Measurements from ENCODE around the gene SLC5A10.
"Not testable (repeated sequence)": the region's sequence is repeated elsewhere in the genome, so short reads cannot be mapped to it uniquely, and the experiment has no call there.

The SLC5A10 gene

DNA sequence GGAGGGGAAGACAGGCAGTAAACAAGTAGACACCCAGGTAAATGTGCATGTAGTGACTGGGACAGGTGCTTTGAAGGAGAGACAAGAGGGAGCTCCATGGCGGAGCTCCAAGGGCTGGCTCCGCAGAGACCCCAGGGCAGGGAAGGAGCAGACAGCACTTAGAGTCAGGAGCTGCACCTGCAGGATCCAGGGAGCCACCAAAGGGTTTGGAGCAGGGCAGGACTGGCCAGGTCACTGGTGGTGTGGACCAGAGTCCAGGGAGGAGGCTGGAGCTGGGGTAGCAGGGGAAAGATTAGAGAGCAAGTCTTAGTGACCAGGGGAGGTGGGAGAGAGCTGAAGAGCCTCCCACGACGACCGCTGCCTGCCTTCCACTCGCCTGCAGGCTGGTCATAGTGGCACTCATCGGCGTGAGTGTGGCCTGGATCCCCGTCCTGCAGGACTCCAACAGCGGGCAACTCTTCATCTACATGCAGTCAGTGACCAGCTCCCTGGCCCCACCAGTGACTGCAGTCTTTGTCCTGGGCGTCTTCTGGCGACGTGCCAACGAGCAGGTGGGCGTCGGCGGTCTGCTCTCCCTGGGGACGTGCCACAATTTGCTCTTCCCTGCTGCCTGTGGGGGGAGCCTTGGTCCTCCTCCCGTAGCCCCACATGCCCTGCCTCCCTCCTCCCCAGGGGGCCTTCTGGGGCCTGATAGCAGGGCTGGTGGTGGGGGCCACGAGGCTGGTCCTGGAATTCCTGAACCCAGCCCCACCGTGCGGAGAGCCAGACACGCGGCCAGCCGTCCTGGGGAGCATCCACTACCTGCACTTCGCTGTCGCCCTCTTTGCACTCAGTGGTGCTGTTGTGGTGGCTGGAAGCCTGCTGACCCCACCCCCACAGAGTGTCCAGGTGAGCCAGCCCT, 67.3 kb downstream of the SLC5A10 start:
- no peak for DNase-seq (ENCODE audit: low read depth)

DNA sequence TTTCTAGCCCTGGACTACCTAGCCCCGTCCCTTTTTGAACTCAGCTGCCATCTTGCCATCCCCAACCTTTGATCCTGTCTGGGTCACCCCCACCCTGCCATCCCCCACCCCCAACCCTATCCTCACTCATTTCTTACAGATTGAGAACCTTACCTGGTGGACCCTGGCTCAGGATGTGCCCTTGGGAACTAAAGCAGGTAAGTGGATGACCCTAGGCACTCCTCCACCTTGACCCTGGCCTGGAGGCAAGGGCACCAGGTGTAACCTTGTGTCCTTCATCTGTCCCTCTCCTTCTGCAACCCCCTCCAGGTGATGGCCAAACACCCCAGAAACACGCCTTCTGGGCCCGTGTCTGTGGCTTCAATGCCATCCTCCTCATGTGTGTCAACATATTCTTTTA, 68.1 kb downstream of the SLC5A10 start:
- DNase-seq (ENCODE audit: low read depth): no peak

DNA sequence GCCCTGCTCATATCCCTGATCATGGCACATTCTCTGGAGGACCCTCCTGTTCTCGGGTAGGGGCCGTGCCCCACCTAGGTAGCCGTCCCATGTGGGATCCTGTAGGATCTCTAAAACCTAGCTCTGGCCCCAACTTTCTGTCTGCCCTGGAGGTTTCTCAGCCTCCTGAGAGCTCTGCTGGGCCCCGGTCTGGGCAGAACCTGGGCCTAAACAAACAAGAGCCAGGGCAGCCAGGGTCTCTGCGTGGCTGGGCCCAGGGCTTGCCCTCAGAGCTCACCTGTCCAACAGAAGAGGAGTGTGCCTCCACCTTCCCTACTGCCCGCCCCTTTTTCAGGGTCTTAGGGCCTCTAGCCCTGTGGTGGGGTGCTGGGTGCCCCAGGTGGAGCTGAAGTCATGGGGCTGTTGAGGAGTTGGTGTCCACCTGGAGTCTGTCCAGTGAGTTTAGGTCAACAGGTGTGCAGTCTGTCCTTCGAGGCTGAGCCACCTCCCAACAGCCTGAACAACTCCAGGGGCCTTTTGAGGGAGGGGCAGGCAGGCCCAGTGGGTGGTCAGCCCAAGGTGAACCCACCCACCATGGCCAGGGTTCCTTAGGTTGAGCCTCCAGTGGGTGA, 69.2 kb downstream of the SLC5A10 start:
- not testable (repeated sequence) for DNase-seq (ENCODE audit: low read depth)

DNA sequence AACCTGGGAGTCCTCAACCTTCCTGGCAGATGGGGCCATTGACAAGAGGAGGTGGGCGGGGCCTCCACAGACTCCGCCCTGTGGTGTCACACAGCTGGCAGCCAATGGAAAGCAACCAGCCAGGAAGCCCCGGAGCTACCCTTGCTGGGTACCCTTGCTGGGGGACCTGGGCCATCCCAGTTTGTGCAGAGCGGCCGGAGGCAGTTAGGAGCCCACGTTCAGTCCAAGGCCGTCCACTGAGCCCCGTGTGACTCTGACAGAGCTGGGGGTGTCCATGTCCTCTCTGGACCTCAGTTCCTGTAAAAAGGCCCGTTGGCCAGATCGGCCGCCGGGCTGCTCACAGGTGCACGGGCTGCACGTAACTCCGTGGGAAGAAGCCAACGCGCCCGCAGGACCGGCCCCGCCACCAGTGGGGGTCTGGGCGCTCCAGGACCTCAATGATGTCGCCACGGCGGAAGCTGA, 69.7 kb downstream of the SLC5A10 start:
- peak; percentile 25 for DNase-seq (ENCODE audit: low read depth)

DNA sequence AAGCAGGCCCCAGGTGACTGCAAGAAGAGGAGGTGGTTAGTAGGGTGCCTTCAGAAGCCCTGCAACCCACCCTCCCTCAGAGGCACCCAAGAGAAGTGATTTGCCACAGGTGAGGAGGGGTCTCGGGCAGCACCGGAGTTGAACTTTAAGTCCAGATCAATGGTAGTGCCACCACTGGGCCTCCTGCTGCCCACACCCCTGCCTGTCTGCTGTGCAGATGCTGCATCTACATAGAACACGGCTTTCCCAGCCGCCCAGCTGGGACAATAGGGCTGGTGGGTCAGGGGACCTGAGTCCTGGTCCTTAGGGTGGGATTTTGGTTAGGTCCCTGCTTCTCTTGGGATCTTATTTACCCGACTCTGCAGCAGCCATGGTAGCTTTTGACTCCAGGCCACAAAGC, 70.2 kb downstream of the SLC5A10 start:
- no peak for DNase-seq (ENCODE audit: low read depth)

DNA sequence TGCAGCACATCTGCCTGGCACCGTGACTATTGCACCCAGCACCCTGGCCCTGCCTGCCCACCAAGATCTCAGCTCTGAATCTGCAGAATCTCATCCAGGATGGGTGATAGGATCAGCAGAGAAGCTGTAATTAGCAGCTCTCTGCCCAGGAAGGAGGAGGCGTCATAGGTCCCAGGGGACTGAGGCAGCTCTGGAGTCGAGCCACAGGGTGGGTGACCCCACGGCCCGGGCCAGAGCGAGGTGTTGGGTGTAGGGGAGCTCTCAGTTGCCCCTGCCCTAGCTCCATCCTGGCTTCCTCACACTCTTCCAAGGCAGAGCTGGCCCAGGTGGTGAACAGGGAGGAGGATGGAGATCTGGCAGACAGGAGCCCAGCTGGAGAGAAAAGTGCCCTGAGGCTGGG, 70.8 kb downstream of the SLC5A10 start:
- no peak for DNase-seq (ENCODE audit: low read depth)

DNA sequence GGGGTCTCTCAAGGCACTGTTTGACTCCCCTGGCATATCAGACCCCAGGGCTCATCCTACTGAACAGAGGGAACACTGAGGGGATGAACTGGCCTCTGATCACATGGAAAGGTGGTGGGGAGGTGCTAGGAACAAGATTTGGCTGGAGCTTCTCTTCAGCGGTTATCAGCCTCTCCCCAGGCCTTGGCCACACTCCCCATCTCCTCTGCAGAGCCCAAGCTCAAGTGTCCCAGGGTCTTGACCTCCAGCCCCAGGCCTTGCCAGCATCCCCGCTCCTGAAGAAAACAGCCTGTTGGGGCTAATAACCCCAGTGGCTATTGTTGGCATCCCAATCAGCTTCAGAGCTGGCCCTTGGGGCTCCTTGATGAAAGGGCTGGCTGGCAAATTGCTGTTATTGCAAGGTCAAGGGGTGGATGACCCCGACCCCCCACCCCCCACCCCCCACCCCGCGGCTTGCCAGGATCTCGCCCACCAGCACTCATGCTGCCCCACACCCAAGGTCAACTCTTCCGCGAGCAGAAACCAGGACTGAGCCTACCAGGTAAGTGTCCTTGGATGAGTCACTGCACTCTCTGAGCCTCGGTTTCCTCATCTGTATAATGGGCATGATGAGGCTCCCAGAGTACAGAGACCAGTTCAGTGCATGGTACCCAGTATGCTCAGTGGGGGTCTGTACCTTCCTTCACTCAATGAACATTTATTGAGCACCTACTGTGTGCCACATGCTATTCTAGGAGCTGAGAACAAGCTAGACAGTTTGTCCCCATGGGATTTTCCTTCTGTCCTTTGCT, 71.4 kb downstream of the SLC5A10 start:
- DNase-seq (ENCODE audit: low read depth): no peak

DNA sequence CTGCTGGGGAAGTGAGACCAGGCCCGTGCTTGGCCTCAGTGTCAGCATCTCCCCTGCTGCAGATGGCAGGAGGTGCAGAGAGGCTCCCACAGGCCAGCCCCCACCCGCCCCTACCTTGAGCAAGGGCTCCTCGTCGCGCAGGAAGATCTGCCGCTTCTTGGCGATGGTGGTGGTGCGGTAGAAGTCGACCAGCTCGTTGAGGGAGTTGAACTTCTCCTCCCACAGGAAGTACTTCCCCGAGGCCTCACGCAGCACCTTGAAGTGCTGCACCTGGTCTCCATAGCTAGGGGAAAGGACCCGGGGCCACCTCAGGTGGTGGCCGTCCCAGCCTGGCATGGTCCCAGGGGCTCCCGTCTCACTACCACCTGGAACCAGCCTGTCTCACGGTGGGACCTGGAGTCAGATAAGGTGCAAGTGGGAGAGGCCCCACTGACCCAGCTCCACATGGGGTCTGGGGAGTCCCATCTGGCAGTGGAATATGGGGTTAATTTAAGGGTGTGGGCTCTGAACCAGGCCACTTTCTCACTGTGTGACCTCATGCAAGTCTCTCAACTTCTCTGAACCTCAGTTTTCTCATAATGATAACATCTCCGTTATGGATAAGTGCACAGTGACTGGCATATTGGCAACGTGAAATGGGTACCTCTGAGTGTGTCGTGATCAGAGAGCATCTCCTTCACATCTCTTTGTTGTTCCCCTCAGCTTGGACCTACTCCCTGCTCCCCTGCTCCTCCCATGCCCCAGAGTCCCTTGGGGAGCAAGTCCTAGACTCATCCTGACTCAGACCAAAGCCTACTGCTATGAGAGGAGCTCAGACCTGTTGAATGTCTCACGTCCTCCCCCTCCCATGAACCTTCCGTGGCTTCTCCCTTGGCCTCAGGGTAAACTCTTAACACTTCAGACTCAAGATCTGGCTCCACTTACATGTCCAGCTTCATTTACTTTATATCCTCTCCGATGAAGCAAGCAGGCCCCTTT, 72.4 kb downstream of the SLC5A10 start:
- DNase-seq (ENCODE audit: low read depth): no peak

DNA sequence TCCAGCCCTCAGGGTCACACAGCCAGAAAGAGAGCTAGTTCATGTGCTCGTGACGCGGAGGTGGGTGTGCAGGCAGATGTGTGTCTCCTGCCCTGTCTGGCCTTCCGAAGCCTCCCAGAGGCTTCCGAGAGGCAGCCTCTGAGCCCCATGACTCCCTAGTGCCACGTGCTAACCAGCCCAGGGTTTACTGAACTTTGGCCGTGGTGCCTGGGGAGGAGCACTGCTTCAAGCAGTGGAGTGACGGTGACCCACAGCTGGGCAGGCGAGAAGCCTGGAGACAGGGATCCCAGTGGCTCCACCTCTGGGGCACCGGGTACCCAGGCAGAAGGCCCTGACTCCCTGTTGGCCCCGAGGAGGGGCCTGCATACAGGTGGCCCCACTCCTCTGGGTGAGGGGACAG, 76.7 kb downstream of the SLC5A10 start:
- not testable (repeated sequence) for DNase-seq (ENCODE audit: low read depth)

DNA sequence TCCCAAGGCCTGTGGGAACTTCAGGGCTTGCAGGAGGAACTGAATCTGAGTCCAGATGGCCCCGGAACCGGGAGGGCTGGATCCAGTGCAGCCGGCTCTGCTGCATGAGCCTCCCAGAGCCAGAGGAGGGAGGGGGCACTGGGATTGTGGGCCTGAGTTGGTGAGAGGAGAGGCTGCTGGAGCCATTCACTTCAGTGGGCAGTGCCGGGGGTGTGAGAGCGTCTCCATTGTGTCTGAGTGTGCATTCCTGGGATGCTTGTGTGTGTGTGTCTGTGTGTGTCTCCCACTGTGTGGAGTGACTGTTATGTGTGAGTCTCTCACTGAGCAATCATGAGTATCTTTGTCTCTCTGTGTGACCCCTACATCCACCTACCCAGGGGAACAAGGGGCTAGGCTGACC, 77.8 kb downstream of the SLC5A10 start:
- DNase-seq (ENCODE audit: low read depth): not testable (repeated sequence)

DNA sequence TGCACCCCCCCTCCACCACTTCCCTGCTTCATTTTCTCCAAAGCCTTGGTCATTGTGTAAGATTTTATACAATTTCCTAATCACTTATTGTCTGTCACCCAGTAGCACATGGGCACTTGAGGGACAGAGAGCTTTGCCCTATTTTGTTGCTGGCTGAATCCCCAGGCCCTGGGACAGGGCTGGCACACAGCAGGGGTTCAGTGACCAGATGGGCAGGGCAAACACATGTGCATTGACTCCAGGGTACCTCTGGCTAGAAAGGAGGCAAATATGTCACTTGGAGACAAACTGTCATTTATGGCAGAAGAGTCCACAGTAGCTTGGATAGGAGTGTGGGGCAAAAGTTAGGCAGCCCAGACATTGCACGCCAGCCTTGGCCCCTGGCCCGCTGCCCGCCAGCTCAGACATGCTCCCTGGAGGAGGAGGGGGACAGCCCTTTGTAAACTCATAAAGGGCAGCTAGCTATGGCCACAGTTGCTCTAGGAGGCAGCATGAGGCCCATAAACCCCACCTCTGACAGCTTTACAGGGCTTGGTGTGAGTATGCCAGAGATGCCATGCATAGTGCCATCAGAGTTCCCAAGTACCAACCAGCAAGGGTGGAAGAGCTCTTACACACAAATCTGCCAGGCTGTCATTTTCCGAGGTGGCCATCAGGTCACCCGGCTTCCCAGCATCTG, 78.9 kb downstream of the SLC5A10 start:
- not testable (repeated sequence) for DNase-seq (ENCODE audit: low read depth)

DNA sequence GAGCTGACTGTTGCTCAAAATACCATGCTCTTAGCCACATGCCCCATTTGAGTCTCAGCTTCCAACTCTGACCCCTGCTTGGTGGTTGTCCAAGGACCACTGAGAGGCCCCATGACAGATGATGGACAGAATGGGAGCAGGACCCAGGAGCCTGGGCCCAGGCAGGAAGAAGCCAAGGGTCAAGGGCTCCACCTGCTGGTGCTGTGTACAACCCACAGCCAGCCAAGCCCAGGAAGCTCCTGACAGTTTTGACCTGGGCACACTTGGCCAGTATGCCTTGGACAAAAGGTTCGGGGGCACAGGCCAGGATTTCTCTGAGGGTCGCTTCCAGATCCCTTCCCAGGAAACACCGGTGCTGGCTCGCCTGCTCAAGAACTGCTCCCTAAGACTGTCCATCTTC, 79.8 kb downstream of the SLC5A10 start:
- DNase-seq (ENCODE audit: low read depth): not testable (repeated sequence)

DNA sequence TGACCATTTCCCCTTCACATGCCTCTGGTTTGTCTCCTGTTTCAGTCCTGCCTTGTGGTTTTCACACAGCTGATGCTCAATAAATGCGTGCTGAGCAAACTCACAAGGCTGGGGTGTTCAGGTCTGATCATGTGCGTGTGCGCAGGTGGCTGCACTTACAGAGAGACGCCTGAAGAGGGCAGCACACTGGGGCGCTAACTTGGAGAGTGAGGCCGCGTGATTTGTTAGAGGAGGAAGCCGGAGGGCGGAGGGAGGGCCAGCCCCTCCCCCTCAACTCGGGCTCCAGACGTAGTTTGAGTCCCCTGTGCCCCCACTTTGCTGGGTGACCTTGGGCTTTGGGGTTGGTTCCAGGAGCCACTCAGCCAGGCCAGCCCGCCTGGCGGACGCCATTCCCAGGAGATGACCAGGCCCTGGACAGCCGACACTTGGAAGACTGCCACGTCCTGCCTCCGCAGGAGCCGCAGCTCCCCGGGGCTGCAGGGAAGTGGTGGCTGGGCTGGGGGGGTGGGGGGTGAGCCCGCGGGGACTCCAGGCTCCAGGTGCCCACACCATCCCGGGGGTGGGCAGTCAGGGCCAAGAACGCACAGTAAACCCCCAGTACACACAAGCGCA, 80.5 kb downstream of the SLC5A10 start:
- DNase-seq (ENCODE audit: low read depth): not testable (repeated sequence)

DNA sequence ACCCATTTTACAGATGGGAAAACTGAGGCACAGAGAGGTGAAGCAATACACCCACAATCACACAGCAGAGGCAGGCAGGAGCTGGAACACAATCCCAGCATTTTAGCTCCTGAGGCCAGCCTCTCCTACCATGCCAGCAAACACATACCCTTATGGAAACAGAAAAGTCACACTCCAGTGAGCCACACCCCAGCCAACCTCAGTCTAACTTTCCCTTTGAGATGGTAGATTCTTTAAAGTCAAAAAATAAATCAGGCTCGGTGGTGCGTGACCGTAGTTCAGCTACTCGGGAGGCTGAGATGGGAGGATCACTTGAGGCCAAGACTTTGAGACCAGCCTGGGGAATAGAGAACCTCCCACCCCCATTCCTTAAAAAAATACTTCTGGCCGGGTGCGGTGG, 84.2 kb downstream of the SLC5A10 start:
- not testable (repeated sequence) for DNase-seq (ENCODE audit: low read depth)

DNA sequence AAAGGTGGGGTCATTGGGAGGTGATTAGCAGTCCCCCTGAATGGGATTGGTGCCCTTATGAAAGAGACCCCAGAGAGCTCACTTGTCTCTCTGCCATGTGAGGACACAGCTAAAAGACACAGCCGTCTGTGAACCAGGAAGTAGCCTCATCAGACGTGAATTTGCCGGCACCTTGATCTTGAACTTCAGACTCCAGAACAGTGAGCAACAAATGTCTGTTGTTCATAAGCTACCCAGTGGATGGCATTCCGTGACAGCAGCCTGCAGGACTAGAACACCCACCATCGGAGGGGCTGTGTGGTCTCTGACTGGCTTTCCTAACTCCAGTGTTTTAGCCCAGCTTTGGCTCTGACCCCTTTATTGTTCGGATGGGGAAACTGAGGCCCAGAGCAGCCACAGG, 85.6 kb downstream of the SLC5A10 start:
- not testable (repeated sequence) for DNase-seq (ENCODE audit: low read depth)

DNA sequence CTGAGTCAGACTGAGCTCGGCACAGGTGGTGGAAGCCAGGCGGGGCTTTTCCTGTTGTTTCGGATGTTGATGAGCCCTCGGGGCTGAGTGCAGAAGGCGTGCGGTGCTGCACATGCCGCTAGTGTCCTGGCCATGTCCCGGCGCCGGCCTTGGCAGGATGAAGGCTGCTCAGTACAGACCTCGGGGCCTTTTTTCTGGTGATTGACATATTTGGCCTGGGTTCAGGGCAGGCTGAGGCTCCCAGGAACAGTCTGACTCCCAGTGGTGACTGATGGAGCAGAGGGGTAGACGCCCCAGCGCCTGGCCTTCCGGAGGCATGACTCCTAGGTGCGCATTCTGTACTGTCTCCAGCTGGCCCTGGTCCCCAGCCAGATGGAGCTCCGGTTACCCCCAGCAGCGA, 86.0 kb downstream of the SLC5A10 start:
- DNase-seq (ENCODE audit: low read depth): not testable (repeated sequence)

DNA sequence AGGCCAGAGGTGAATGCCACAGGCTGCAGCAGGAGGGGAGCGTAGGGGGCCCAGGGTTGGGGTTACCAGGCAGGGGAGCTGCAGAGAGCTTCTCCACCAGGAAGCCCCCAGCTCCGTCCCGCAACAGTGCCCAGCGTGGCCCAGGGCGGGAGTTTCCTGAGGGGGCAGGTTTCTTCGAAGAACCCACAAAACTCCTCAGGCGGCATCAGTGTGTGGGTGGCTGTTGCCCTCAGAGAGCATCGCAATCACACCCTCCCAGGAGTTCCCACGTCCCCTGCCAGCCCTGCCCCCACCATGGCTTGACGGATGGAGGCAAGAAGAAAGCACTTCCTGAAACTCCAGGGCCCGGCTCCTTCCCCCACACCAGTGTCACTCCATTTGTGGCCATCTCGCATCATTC, 86.8 kb downstream of the SLC5A10 start:
- DNase-seq (ENCODE audit: low read depth): not testable (repeated sequence)

DNA sequence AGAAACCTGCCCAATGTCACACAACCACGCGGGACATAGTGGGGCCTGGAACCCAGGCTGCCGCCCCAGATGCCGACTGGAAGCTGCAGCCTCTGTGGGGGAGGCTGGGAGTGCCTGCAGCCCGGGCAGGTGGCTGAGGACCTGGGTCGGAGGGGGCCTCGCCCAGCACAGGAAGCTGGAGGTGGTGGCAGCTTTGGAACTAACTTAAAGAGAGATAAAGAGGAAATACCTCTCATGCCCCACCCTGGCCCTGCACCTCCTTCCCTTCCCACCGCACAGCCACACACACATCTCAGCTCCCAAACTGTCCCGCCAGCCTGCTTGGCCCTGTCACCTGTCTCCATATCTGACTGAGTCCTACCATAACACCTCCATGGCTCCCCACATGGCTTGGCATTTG, 88.4 kb downstream of the SLC5A10 start:
- not testable (repeated sequence) for DNase-seq (ENCODE audit: low read depth)

DNA sequence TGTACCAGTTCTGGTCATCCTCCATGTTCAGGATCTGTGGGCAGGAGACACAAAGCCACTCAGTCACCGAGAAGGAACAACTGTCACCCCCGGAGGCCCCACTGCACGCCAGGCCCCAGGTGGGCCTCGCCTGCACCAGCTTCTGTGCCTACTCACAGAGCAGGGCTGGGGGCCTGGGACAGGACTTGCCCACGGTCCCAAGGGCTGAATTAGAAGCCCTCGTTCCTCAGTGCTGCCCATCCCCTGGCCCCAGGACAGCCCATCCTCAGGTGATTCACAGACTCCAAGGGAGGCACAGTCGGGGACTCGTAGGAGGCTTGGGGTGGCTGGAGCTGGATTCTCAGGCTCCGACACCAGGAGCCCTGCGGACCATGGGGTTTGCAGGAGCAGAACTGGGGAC, 89.9 kb downstream of the SLC5A10 start:
- not testable (repeated sequence) for DNase-seq (ENCODE audit: low read depth)

DNA sequence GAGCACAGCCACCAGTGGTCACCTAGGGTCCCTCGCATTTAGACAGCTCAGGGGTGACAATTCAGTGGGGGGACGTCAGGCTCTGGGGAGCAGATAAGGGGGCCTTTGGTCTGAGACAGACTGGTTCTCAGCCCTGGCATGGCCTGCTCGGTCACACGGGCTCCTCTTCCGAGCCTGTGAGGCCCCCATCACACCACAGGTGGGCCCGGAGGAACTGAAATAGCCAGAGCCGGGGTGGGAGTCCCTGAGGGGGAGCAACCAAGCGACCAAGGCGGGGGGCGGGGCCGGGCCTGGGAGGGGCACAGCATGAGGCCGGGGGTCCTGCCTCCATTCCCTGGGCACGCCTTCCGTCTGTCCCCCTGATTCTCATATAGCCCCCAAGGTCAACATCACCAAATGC, 90.4 kb downstream of the SLC5A10 start:
- not testable (repeated sequence) for DNase-seq (ENCODE audit: low read depth)

Measured in stimulated activated CD8-positive, alpha-beta memory T cell treated with anti-CD3 and anti-CD28 coated beads, Interleukin-7, amount 100 ng/mL, for 24 hours (primary cell).